Measurements from ENCODE around the gene NEUROG1.
A peak's percentile ranks its signal among the peaks of the same experiment; 100 is the strongest.

GRCh38 chr5:135570453-135570764 lies 34.6 kb upstream of the NEUROG1 start:
- TF ChIP-seq CTCF (conservative IDR thresholded peaks at IDR 0.05; ENCODE audit: low read depth, low read length) = 0 out of 2 replicates have a peak, but pooled peaks have one; percentile 17
- TF ChIP-seq EZH2 (IDR thresholded peaks at IDR 0.05; ENCODE audit: borderline replicate concordance, low read depth, low read length, poor library complexity, severe bottlenecking) = no peak
